Cardiac ventricle fibroblast (primary cell): ENCODE data around the gene WNT2B. TPM values are rescaled to one million over a fixed set of nuclear protein-coding genes. Genes with fewer than 3 reads are reported as not detected.

Source experiments
- total RNA-seq: library from RNA; depleted of rRNA; stranded (reverse); fragments of >200 nt; gene quantifications from 2 replicates; pipeline ENCODE4 v1.2.3, GENCODE V29; 2015

The WNT2B gene
- total RNA-seq = 1.9 and 3.3 TPM in 2 replicates

DNA sequence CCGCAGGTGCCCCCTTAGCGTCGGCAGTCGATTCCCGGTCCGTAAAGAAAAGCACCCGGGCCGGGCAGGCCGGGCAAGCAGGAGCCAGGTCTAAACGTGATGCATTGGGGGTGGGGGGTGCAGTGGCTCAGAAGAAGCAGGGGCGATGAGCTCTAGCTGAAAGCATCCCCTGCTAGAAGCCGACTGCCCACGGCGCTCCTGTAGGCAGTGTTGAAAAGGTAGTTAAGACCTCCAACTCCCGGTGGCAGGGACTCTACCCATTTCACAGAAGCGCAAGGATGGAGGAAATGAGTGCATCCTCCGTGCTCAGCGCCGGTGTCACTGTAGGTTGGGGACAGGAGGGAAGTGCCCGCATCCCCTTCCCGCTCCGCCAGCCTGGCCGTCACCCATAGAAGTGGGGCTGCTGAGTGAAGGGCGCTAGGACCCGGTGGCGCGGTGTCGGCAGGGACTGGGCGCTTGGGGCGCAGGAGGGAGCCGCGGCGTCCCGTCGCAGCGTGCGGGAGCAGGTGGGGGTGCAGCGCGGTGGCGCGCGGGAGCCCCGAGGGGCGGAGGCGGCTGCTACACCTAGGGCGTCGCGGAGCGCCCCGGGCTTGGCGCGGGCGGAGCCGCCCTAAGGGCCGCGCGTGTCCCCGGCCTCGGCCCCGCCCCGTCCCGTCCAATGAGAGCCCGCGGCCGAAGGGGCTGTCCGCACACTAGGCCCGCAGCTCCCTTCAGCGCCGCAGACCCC lies at the start of gene WNT2B:
Gene WNT2B, plus strand, starts transcription at position 688 of the 727 bp plus-strand sequence. CDS start 298 bp downstream, outside the sequence.

Other genes with a start within 250 kb of the WNT2B start
- 10.0 and 22.3 TPM in 2 replicates for gene CTTNBP2NL, start 112.8 kb upstream of the WNT2B start, total RNA-seq
- gene ST7L, start 110.2 kb downstream of the WNT2B start, total RNA-seq = 13.6 and 18.7 TPM in 2 replicates
- 103 and 120 TPM in 2 replicates for gene CAPZA1, start 110.9 kb downstream of the WNT2B start, total RNA-seq
- 29.4 and 40.2 TPM in 2 replicates for gene MOV10, start 165.7 kb downstream of the WNT2B start, total RNA-seq
- 275 and 292 TPM in 2 replicates for gene RHOC, start 198.2 kb downstream of the WNT2B start, total RNA-seq
- 0.54 and 1.6 TPM in 2 replicates for gene PPM1J, start 206.4 kb downstream of the WNT2B start, total RNA-seq